MM.1S (cell line): Measurements from ENCODE around the gene STMP1.

Experiments
- DNase-seq: peaks from one replicate; pipeline ENCODE4 v3.0.0-alpha.2; 2015
- H2AFZ ChIP-seq: fragments of 300-600 bp; sonication (generic); 2 replicates; pipeline ENCODE4 v1.6.0; 2016; ENCODE audit warnings: antibody characterized with exemption, low read length
- H3F3A ChIP-seq: fragments of 300-600 bp; sonication (generic); 2 replicates; pipeline ENCODE4 v1.6.1; 2016; ENCODE audit warnings: mild to moderate bottlenecking, antibody characterized with exemption, low read length, moderate library complexity, mixed read lengths; ENCODE audit not compliant: insufficient read depth
- H3K27ac ChIP-seq: fragments of 300-600 bp; sonication (generic); 2 replicates; pipeline ENCODE4 v1.5.1; 2016; ENCODE audit warnings: mild to moderate bottlenecking, low read length
- H3K27me3 ChIP-seq: fragments of 300-600 bp; sonication (generic); replicated peaks from 2 replicates; pipeline ENCODE4 v1.6.0; 2016; ENCODE audit warnings: low read length; ENCODE audit not compliant: insufficient read depth
- H3K36me3 ChIP-seq: fragments of 300-600 bp; sonication (generic); replicated peaks from 2 replicates; pipeline ENCODE4 v1.6.1; 2016; ENCODE audit warnings: mild to moderate bottlenecking, low read length, mixed read lengths; ENCODE audit not compliant: insufficient read depth
- H3K4me1 ChIP-seq: fragments of 300-600 bp; sonication (generic); 2 replicates; pipeline ENCODE4 v1.6.1; 2016; ENCODE audit warnings: low read length, mixed read lengths
- H3K4me2 ChIP-seq: fragments of 300-600 bp; sonication (generic); 2 replicates; pipeline ENCODE4 v1.6.0; 2016; ENCODE audit warnings: low read depth, low read length
- H3K4me3 ChIP-seq: fragments of 300-600 bp; sonication (generic); 2 replicates; pipeline ENCODE4 v1.5.1; 2016; ENCODE audit warnings: low read length, mixed read lengths
- H3K79me2 ChIP-seq: fragments of 300-600 bp; sonication (generic); 2 replicates; pipeline ENCODE4 v1.6.1; 2016; ENCODE audit warnings: mixed run types, low read length, mixed read lengths
- H3K9ac ChIP-seq: fragments of 300-600 bp; sonication (generic); 2 replicates; pipeline ENCODE4 v1.6.1; 2016; ENCODE audit warnings: low read length, mixed read lengths
- H3K9me2 ChIP-seq: fragments of 300-600 bp; sonication (generic); replicated peaks from 2 replicates; pipeline ENCODE4 v1.6.1; 2016; ENCODE audit warnings: mild to moderate bottlenecking, low read length, mixed read lengths; ENCODE audit not compliant: insufficient read depth
- H3K9me3 ChIP-seq: fragments of 300-600 bp; sonication (generic); replicated peaks from 2 replicates; pipeline ENCODE4 v1.6.1; 2016; ENCODE audit warnings: mild to moderate bottlenecking, low read length, mixed read lengths; ENCODE audit not compliant: insufficient read depth
- H4K20me1 ChIP-seq: fragments of 300-600 bp; sonication (generic); 2 replicates; pipeline ENCODE4 v1.6.1; 2016; ENCODE audit warnings: mild to moderate bottlenecking, low read length, moderate library complexity, mixed read lengths; ENCODE audit not compliant: insufficient read depth
- CTCF ChIP-seq: fragments of 300-600 bp; sonication (generic); IDR thresholded peaks from 2 replicates; pipeline ENCODE4 v1.5.1; 2016; ENCODE audit warnings: antibody characterized with exemption, low read length, mixed read lengths
- EZH2 ChIP-seq: fragments of 300-600 bp; sonication (generic); optimal IDR thresholded peaks from 2 replicates; pipeline ENCODE3; 2017; ENCODE audit warnings: low read depth, mild to moderate bottlenecking, antibody characterized with exemption, low read length, mixed read lengths
- EZH2phosphoT487 ChIP-seq: fragments of 300-600 bp; sonication (generic); IDR thresholded peaks from 2 replicates; pipeline ENCODE4 v1.6.1; 2018; ENCODE audit warnings: antibody characterized with exemption, low read length

The STMP1 gene

GRCh38 chr7:135683609-135684008 is 21.3 kb downstream of the STMP1 start:
- Histone ChIP-seq H3K79me2 (no peaks in the 10 kb centered on the region), H2AFZ (no peak overlapping the region), H3K4me3 (no peak overlapping the region), H3K27ac (no peak overlapping the region), H4K20me1 (no peaks in the 10 kb centered on the region), H3K9ac (no peak overlapping the region), H3K4me2 (no peak overlapping the region), H3K9me2 (no peaks in the 10 kb centered on the region), H3F3A (0 out of 2 replicates have a peak, but pooled peaks cover 6% of the 10 kb centered on the region), H3K4me1 (peaks cover 10% of the 10 kb centered on the region; the same call in 1 of the 2 replicates), H3K27me3 (no peaks in the 10 kb centered on the region), H3K9me3 (no peaks in the 10 kb centered on the region), H3K36me3 (no peaks in the 10 kb centered on the region)
- no peak for DNase-seq
- no peak for TF ChIP-seq EZH2phosphoT487
- TF ChIP-seq EZH2 = no peak
- TF ChIP-seq CTCF = no peak

- no peak for DNase-seq
These were observed 21.8 kb downstream of the STMP1 start for GRCh38 chr7:135684136-135684535.

GRCh38 chr7:135684699-135685098 is 22.4 kb downstream of the STMP1 start:
- H3K4me1 ChIP-seq = peaks cover 10% of the 10 kb centered on the region; the same call in 1 of the 2 replicates
- H3K9ac ChIP-seq = no peak overlapping the region
- 0 out of 2 replicates have a peak, but pooled peaks cover 6% of the 10 kb centered on the region for H3F3A ChIP-seq
- no peak overlapping the region for H2AFZ ChIP-seq
- no peak overlapping the region for H3K4me2 ChIP-seq
- no peaks in the 10 kb centered on the region for H4K20me1 ChIP-seq
- H3K27ac ChIP-seq = no peak overlapping the region
- no peaks in the 10 kb centered on the region for H3K9me3 ChIP-seq
- H3K27me3 ChIP-seq = no peaks in the 10 kb centered on the region
- no peaks in the 10 kb centered on the region for H3K79me2 ChIP-seq
- no peaks in the 10 kb centered on the region for H3K9me2 ChIP-seq
- H3K4me3 ChIP-seq = no peak overlapping the region
- TF ChIP-seq EZH2 = no peak
- no peak for TF ChIP-seq CTCF
- no peak for TF ChIP-seq EZH2phosphoT487
- DNase-seq = no peak
- no peaks in the 10 kb centered on the region for H3K36me3 ChIP-seq

More at GRCh38 chr7:135684136-135684535, 21.8 kb downstream of the STMP1 start:
- Histone ChIP-seq H3K36me3 (no peaks in the 10 kb centered on the region), H4K20me1 (no peaks in the 10 kb centered on the region), H3K79me2 (no peaks in the 10 kb centered on the region), H3K4me3 (no peak overlapping the region), H3K4me2 (no peak overlapping the region), H3K9me2 (no peaks in the 10 kb centered on the region), H3K9me3 (no peaks in the 10 kb centered on the region), H3K27me3 (no peaks in the 10 kb centered on the region), H3K4me1 (peaks cover 10% of the 10 kb centered on the region; the same call in 1 of the 2 replicates), H3K27ac (no peak overlapping the region), H2AFZ (no peak overlapping the region), H3K9ac (no peak overlapping the region), H3F3A (0 out of 2 replicates have a peak, but pooled peaks cover 6% of the 10 kb centered on the region)
- no peak for TF ChIP-seq CTCF
- no peak for TF ChIP-seq EZH2phosphoT487
- no peak for TF ChIP-seq EZH2
